Esophagus squamous epithelium (tissue), 5 donors: ENCODE measurements around the gene PDLIM5. TPM values are rescaled to one million over a fixed set of nuclear protein-coding genes. Genes with fewer than 3 reads are reported as not detected.

Experiments used
- DNase-seq: peaks from one replicate; lab custom pipeline; 2025; lab: John Stamatoyannopoulos, UW
- H3K27ac ChIP-seq, 4 donors: fragments of 200-600 bp; sonication (generic); one replicate each; pipeline ENCODE4 v1.5.1; 2016 to 2019; ENCODE audit warnings: mild to moderate bottlenecking in 1 of 4
- H3K27me3 ChIP-seq, 4 donors: fragments of 200-600 bp; sonication (generic); 1 replicate in 3 of 4; 2 replicates in 1 of 4; pipeline versions ENCODE4 v1.5.1 to v1.6.0; 2017 to 2021; ENCODE audit warnings: antibody characterized with exemption in 1 of 4
- H3K36me3 ChIP-seq, 3 donors: fragments of 200-600 bp; sonication (generic); one replicate each; pipeline ENCODE4 v1.5.1; 2016 to 2019
- H3K4me1 ChIP-seq, 3 donors: fragments of 200-600 bp; sonication (generic); one replicate each; pipeline ENCODE4 v1.5.1; 2017 to 2019
- H3K4me3 ChIP-seq, 4 donors: fragments of 200-600 bp; sonication (generic); 1 replicate in 3 of 4; 2 replicates in 1 of 4; pipeline ENCODE4 v1.5.1; 2016 to 2019; ENCODE audit warnings: mild to moderate bottlenecking in 2 of 4, moderate library complexity in 1 of 4
- H3K9me3 ChIP-seq, 3 donors: fragments of 200-600 bp; sonication (generic); one replicate each; pipeline ENCODE4 v1.5.1; 2016 to 2019
- POLR2A ChIP-seq, 4 donors: fragments of 450-650 bp; IDR thresholded peaks; one replicate each; pipeline ENCODE4 v1.6.1; 2017; ENCODE audit warnings: antibody characterized with exemption in 4 of 4, mild to moderate bottlenecking in 4 of 4, moderate library complexity in 3 of 4
- WGBS, 2 donors: methylation state at CpG; one replicate each; pipeline ENCODE4 v1.1.5; 2018; 5-methylcytosine and 5-hydroxymethylcytosine counted together
- intact Hi-C: fragments of 100-400 bp; cut with DNase I; formaldehyde crosslinking; loops from one replicate; pipeline ENCODE4 v1.15.0; 2022
- total RNA-seq, 4 donors: library from RNA; depleted of rRNA; stranded (reverse); fragments of >200 nt; gene quantifications; one replicate each; pipeline ENCODE4 v1.1.0, GENCODE V29; 2016
- TF ChIP-seq, protein P1 (sequence below), 6 experiments: fragments of 450-650 bp in 4 of 6; fragments of 200-600 bp in 2 of 6; sonication (generic) in 2 of 6; IDR thresholded peaks; one replicate each; pipeline ENCODE4 v1.5.1; 2016 to 2019; ENCODE audit warnings: antibody characterized with exemption in 6 of 6, mild to moderate bottlenecking in 4 of 6, moderate library complexity in 4 of 6
- donor health status: DM: yes; HTN: yes; CAD: no.

The PDLIM5 gene
- total RNA-seq, 4 donors from 2014 or later, result 57.0 to 204 (median 157) TPM

DNA sequence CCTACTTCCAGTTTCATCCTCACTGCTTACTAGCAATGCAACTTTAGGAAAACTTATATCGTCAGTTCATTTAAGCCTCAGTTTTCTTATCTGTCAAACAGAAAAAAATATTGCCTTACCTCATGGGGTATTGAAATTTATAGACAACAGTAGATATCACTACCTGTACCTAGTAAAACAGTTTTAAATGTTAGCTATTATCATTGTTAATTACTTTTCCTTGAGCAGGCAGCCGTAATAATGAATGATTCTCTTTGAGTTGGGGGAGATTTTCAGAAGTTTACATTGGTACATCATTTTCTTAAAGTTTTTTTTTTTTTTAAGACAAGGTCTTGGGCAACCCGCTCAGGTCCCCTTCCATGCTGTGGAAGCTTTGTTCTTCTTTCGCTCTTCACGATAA lies 234.3 kb downstream of the PDLIM5 start:
- H3K9me3 ChIP-seq, result no peaks in the 10 kb centered on the region
- H3K4me3 ChIP-seq, result no peak overlapping the region
- no peak for DNase-seq
- WGBS, 2 donors, result 92 to 93% methylated on average over 5 of the region's 5 CpGs
- no peaks in the 10 kb centered on the region for H3K4me1 ChIP-seq
- H3K27me3 ChIP-seq, result no peaks in the 10 kb centered on the region
- intact Hi-C loops, result no loop called here
- no peaks in the 10 kb centered on the region for H3K36me3 ChIP-seq
- TF ChIP-seq, protein P1, sequence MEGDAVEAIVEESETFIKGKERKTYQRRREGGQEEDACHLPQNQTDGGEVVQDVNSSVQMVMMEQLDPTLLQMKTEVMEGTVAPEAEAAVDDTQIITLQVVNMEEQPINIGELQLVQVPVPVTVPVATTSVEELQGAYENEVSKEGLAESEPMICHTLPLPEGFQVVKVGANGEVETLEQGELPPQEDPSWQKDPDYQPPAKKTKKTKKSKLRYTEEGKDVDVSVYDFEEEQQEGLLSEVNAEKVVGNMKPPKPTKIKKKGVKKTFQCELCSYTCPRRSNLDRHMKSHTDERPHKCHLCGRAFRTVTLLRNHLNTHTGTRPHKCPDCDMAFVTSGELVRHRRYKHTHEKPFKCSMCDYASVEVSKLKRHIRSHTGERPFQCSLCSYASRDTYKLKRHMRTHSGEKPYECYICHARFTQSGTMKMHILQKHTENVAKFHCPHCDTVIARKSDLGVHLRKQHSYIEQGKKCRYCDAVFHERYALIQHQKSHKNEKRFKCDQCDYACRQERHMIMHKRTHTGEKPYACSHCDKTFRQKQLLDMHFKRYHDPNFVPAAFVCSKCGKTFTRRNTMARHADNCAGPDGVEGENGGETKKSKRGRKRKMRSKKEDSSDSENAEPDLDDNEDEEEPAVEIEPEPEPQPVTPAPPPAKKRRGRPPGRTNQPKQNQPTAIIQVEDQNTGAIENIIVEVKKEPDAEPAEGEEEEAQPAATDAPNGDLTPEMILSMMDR (IDR thresholded peaks at IDR 0.05), result no peak
- TF ChIP-seq POLR2A (IDR thresholded peaks at IDR 0.05), result no peak
- no peak overlapping the region for H3K27ac ChIP-seq

DNA sequence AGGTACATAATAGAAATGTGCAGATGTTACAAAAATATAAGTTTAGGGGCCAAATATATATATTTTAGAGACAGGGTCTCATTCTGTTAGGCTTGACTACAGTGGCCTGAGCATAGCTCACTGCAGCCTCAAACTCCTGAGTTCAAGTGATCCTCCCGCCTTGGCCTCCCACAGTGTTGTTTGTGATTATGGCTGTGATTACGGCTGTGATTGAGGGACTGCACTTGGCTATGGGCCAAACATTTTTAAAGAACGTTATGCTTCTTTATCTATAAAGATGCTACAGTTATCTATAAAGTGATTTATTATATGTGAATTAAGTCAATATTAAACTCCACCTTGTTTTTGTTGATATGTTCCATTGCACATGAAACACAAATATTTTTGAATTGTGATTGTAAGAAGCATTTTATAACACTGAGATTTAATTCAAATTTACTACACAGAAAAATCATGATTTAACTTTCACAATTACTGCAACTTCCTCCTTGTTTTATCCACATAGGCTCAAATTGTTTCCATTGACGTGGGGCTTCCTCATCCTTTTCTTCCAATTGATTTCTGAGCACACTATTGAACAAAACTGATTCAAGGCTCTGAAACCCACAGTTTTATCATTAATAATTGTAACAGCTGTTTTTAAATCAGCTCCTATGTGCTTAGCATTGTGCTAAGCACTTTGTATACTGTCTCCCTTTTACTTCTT lies 237.6 kb downstream of the PDLIM5 start:
- intact Hi-C loops, result no loop called here
- no peaks in the 10 kb centered on the region for H3K4me1 ChIP-seq
- H3K27me3 ChIP-seq, result no peaks in the 10 kb centered on the region
- H3K36me3 ChIP-seq, result no peaks in the 10 kb centered on the region
- DNase-seq, result no peak
- TF ChIP-seq POLR2A (IDR thresholded peaks at IDR 0.05), result no peak
- TF ChIP-seq, protein P1 (IDR thresholded peaks at IDR 0.05), result no peak
- no peaks in the 10 kb centered on the region for H3K9me3 ChIP-seq
- no peak overlapping the region for H3K27ac ChIP-seq
- no peak overlapping the region for H3K4me3 ChIP-seq
- WGBS, 2 donors, result 62 to 63% methylated on average over 4 of the region's 4 CpGs

DNA sequence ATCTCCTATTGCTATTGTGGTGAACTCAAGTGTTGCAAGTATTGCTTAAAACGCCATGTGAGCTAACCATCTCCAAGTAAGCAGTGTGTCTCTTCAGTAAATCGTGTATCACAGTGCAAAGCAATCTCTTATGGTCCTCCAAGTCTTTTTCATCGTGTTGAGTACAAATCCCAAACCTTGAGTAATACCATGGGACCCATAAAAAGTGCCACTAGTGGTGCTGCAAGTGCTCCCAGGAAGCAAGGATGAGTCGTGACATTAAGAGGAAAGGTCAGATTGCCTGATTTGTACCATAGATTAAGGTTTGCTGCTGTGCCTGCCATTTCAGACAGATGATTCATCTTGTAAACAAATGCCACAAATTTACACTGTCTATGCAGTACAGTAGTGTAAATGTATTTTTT lies 239.1 kb downstream of the PDLIM5 start:
- no peak overlapping the region for H3K4me3 ChIP-seq
- intact Hi-C loops, result no loop called here
- H3K9me3 ChIP-seq, result no peaks in the 10 kb centered on the region
- TF ChIP-seq POLR2A (IDR thresholded peaks at IDR 0.05), result no peak
- TF ChIP-seq, protein P1 (IDR thresholded peaks at IDR 0.05), result no peak
- no peak for DNase-seq
- H3K27ac ChIP-seq, result no peak overlapping the region
- 50 to 71% methylated on average over 4 of the region's 4 CpGs for WGBS, 2 donors
- no peaks in the 10 kb centered on the region for H3K4me1 ChIP-seq
- no peaks in the 10 kb centered on the region for H3K36me3 ChIP-seq
- H3K27me3 ChIP-seq, result no peaks in the 10 kb centered on the region

DNA sequence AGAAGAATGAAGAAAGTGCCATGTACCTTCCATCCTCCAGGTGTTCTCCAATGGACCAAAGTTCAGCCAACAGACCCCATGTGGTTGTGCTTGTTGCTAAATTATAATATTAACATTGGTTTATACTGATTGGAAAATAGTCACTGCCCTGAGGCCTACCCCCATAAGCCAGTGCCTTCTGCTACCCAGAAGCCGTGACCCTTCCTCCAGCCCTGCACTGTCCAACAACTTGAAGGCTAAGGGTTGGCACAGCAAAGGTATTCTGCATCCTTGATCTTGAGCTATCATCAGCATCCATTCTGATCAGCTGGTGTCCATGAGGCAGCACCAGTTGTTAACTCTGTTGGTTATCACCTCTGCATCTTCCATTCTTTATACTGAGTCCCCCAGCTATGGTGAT lies 239.8 kb downstream of the PDLIM5 start:
- no peaks in the 10 kb centered on the region for H3K4me1 ChIP-seq
- no peaks in the 10 kb centered on the region for H3K36me3 ChIP-seq
- H3K9me3 ChIP-seq, result no peaks in the 10 kb centered on the region
- no peak overlapping the region for H3K27ac ChIP-seq
- intact Hi-C loops, result no loop called here
- TF ChIP-seq, protein P1 (IDR thresholded peaks at IDR 0.05), result no peak
- no peak for TF ChIP-seq POLR2A (IDR thresholded peaks at IDR 0.05)
- no peaks in the 10 kb centered on the region for H3K27me3 ChIP-seq
- DNase-seq, result no peak
- 89 to 90% methylated on average over 1 of the region's 1 CpG for WGBS, 2 donors
- no peak overlapping the region for H3K4me3 ChIP-seq

DNA sequence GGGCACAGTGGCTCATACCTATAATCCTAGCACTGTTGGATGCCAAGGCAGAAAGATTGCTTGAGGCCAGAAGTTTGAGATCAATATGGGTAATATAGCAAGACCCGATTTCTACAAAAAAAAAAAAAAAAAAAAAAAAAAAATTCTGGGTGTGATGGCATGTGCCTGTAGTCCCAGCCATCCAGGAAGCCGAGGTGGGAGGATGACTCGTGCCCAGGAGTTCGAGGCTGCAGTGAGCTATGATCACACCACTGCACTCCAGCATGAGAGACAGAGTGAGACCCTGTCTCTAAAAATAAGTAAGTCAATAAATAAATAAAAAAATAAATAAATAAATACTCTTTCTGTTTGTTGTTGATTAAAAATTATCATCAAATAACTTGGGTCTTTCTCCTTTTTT lies 243.6 kb downstream of the PDLIM5 start:
- Histone ChIP-seq H3K4me1 (no peaks in the 10 kb centered on the region), H3K36me3 (no peaks in the 10 kb centered on the region), H3K27me3 (no peaks in the 10 kb centered on the region), H3K4me3 (no peak overlapping the region), H3K9me3 (no peaks in the 10 kb centered on the region), H3K27ac (no peak overlapping the region)
- TF ChIP-seq POLR2A (IDR thresholded peaks at IDR 0.05), result no peak
- TF ChIP-seq, protein P1 (IDR thresholded peaks at IDR 0.05), result no peak
- DNase-seq, result no peak
- WGBS, 2 donors, result 40 to 68% methylated on average over 4 of the region's 4 CpGs
- intact Hi-C loops, result no loop called here
